ENCODE results near the gene SLC12A8. TPM values are rescaled to one million over a fixed set of nuclear protein-coding genes. Genes with fewer than 3 reads are reported as not detected.

The SLC12A8 gene
- total and polyA plus RNA-seq, 2 of the 13 experiments (the other 11 are each of a cell fraction or from before 2014, with no cell fraction given) = 0.44 to 0.71 TPM

DNA sequence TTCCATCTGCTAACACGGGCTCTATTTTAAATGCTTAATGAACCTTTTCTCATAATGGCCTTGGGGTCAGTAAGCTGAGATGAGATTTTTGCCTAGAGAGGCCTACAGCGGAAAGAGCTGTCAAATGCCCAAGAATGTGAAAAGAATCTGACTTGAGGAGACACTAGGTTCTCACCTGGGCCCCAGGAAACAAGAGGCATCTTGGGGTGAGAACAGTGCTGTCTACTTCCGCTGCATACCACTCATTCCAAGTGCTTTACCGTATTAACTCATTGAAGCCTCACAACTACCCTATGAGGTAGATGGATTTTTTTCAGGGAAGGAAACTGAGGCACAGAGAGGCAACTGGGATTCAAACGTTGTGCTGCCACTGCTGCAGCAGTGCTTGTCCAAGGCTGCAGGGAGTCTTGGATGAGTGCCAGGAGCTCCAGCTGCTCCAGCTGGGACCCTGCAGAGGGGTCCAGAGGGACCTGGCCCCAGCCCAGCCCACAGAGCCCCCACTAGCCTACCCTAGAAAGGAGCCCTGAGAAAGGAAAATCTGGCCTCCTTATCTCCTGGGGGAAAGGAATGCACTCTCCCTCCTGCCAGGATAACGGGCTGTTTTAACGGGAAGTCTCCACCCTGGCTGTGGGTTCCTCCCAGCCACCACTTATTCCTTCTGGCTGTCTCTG is 68.4 kb downstream of the SLC12A8 start (continued):
- TF ChIP-seq, protein P1, sequence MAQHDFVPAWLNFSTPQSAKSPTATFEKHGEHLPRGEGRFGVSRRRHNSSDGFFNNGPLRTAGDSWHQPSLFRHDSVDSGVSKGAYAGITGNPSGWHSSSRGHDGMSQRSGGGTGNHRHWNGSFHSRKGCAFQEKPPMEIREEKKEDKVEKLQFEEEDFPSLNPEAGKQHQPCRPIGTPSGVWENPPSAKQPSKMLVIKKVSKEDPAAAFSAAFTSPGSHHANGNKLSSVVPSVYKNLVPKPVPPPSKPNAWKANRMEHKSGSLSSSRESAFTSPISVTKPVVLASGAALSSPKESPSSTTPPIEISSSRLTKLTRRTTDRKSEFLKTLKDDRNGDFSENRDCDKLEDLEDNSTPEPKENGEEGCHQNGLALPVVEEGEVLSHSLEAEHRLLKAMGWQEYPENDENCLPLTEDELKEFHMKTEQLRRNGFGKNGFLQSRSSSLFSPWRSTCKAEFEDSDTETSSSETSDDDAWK (CRISPR knock-in tag; IDR thresholded peaks at IDR 0.05) = no peak
- no peak for TF ChIP-seq IRF2 (CRISPR knock-in tag; IDR thresholded peaks at IDR 0.05)
- no peak for TF ChIP-seq ZKSCAN5 (CRISPR knock-in tag; IDR thresholded peaks at IDR 0.05)
- TF ChIP-seq REPIN1 (CRISPR knock-in tag; IDR thresholded peaks at IDR 0.05; ENCODE audit: borderline replicate concordance, low read depth) = no peak

DNA sequence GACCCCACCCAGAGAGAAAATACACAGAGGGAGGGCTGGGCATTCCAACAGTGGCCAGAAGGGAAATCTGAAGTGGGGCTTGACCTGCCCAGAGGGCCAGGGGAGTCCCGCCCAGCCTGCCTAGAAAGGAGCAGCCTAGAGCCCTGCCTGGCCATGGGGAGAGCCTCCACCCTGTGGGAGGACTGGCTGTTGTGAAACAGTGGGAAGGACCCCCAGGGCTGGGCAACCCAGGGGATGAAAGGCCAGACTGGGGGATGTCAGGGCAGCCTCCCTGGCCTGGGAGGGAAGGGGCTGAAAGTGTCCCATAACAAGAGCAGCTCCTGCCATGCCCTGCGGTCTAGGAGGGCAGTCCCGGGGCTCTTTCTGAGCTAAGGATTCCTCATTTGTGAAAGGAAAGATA is 69.0 kb downstream of the SLC12A8 start:
- BruUV-seq (replicated peaks) = no TSS peak
- no peak overlapping the region for H3K4me3 ChIP-seq (replicated peaks in 1 of 3; ENCODE audit: insufficient read depth in 1 of 3, low read depth in 2 of 3, low read length in 3 of 3)
- in situ Hi-C loops (cut with HindIII; ENCODE audit: extremely low pct_ligation_motif_present, low pct_unique_long_range_greater_than_20kb) (no loop called here), intact Hi-C loops (cut with micrococcal nuclease; ENCODE audit: unreplicated experiment) (no loop called here)
- no peaks in the 10 kb centered on the region for H3K9me3 ChIP-seq (ENCODE audit: low read length)
- no peaks in the 10 kb centered on the region for H3K36me3 ChIP-seq (replicated peaks in 1 of 2; ENCODE audit: control insufficient read depth in 1 of 2, insufficient read depth in 2 of 2, low read length in 2 of 2)
- no peak overlapping the region for H2AFZ ChIP-seq (ENCODE audit: low read length)
- TF ChIP-seq PCBP1 (IDR thresholded peaks at IDR 0.05; ENCODE audit: borderline replicate concordance, low read depth, low read length) (no peak), BRD4 (CRISPR knock-in tag; IDR thresholded peaks at IDR 0.05) (no peak)
- peaks cover 0 to 24% of the 10 kb centered on the region in 2 experiments; a peak in 1 of 5 replicates for H3K27me3 ChIP-seq (ENCODE audit: control insufficient read depth in 1 of 2, insufficient read depth in 2 of 2, low read length in 2 of 2)
- peaks cover 20% of the 10 kb centered on the region for H3K4me1 ChIP-seq (ENCODE audit: insufficient read depth, low read length)
- ChIA-PET CTCF (ENCODE audit: low intra/inter-chr PET ratio, low total read pairs) (no interaction called here), POLR2A (no interaction called here)
- DNase-seq (ENCODE audit: low spot score) = no peak
- no peak overlapping the region for H3K9ac ChIP-seq (ENCODE audit: insufficient read depth, low read depth, low read length)
- no peaks in the 10 kb centered on the region for H4K20me1 ChIP-seq (ENCODE audit: insufficient read depth, low read length)
- ATAC-seq = no peak
- no peak for FAIRE-seq
- no peaks in the 10 kb centered on the region for H3K79me2 ChIP-seq (ENCODE audit: insufficient read depth, low read length)
- no peak overlapping the region for H3K27ac ChIP-seq (ENCODE audit: extremely low read length, insufficient read depth, low read length)
- no peak overlapping the region for H3K4me2 ChIP-seq (ENCODE audit: low read depth, low read length)
- WGBS (ENCODE audit: low lambda C conversion rate) = 60% methylated on average over 3 of the region's 3 CpGs

Measured in HepG2 (cell line).